Measurements from ENCODE around the gene ILRUN.
"Not testable (repeated sequence)": the region's sequence is repeated elsewhere in the genome, so short reads cannot be mapped to it uniquely, and the experiment has no call there.

DNA sequence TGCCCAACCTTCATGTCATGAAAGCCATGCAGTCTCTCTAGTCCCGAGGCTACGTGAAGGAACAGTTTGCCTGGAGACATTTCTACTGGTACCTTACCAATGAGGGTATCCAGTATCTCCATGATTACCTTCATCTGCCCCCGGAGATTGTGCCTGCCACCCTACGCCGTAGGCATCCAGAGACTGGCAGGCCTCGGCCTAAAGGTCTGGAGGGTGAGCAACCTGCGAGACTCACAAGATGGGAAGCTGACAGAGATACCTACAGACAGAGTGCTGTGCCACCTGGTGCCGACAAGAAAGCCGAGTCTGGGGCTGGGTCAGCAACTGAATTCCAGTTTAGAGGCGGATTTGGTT is 47.7 kb upstream of the ILRUN start:
- TF ChIP-seq EZH2 (IDR thresholded peaks at IDR 0.05); POLR2AphosphoS5 (IDR thresholded peaks at IDR 0.05; ENCODE audit: borderline replicate concordance, low read depth, low read length); FOXP2 (optimal IDR thresholded peaks at IDR 0.05; ENCODE audit: control extremely low read depth, extremely low read length, insufficient read depth): not testable (repeated sequence)

Measured in SK-N-MC (cell line).